ENCODE data around the gene DCP1A.

GRCh38 chr3:53375019-53375418 lies 27.7 kb upstream of the DCP1A start:
- TF ChIP-seq CTCF (conservative IDR thresholded peaks at IDR 0.05; ENCODE audit: low read depth, low read length), result peak; percentile 90
- no peak for TF ChIP-seq EZH2 (IDR thresholded peaks at IDR 0.05; ENCODE audit: low read length, unreplicated experiment)

Measured in PC-3 (cell line).